Activated CD8-positive, alpha-beta memory T cell treated with anti-CD3 and anti-CD28 coated beads, Interleukin-2, amount 50 U/mL, for 1 hour (primary cell): ENCODE measurements around the gene RUSC1.
A peak's percentile ranks its signal among the peaks of the same experiment; 100 is the strongest.
"Not testable (repeated sequence)": the region's sequence is repeated elsewhere in the genome, so short reads cannot be mapped to it uniquely, and the experiment has no call there.

Experiments
- DNase-seq: peaks from one replicate; pipeline ENCODE4 v3.0.0-alpha.2; 2020; ENCODE audit errors: extremely low read depth

RUSC1 gene

DNA sequence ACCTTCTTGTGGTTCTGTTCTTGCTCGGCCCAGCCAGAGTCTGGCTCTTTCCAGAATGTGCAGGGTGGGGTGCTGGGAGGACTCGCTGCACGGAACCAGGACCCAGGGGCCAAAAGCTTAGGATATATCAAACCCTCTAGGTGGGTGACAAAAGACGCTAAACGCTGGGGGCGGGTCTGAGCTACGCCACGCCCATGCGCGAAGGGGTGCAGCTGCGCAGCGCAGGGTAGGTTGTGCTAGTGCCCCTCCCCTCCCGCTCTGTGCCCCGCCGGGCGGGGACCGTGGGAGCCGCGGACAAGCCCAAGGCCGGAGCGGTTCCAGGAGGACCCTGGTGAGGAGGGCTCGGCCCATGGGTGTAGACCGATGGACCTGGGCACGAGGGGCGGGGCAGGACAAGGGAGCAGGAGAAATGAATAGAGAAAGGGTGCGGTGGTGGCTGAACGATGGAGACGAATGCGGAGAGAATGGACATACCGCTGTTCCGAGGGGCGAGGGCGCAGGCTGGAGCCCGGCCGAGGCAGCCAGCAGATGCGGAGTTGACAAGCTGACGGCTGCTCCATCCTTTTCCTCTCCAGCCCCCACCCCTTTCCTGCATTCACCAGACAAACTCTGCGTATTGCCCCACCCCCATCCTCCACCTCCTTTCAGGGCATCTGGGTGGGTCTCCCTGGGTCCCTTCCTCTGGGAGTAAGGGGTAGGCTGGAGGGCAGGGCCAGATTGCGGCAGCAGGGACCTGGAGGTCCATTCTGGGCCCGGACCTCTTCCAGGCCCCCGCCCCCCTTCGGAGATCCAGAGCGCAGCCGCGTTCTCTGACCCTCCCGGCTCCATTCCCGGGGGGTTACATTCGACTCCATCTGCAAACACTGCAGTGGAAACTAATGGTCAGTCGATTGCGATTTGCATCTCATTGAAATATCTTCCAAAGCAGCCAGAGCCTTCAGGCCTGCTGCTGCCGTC, at the start of gene RUSC1:
RUSC1 (plus strand) TSS at position 234 of the 957 bp plus-strand sequence. CDS start 880 bp downstream, outside the sequence.
- DNase-seq = no peak

DNA sequence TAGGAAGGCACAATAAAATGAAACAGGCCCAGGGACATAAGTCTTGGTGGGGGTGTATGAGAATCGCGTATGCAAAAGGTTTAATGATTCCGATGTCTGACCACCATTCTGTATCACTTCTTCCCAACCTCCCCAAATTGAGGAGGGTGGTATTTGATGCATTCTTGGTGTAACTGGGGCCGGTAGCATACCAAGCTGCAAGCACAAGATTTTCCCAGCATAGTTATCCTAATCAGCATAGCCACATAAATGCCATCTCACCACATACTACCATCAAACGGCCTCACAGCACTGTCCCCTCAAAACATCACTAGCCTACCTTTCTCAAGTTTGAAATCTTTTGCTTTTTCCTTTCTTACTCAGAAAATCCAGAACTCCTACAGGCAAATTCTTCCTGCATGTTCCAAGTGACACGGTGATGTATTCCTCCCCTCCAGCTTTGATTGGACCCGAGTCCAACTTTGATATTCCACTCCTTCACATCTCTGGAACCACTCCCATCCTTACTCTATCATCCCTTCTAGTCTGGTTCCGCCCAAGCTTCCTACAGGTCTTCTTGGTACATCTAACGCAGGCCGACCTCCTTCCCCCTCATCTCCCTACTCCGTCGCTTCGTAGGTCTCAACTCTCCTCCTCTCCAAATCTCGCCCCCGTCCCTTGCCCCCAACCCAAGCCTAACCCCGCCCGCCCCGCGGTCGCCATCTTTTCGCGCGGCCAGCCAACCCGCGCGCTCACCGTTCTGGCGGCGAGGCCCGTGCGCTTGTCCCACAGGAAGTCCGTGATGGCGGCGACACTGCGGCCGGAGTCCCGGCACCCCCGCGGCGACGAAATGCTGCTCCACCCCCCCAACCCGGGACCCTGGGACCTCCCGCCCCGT, 48.0 kb upstream of the RUSC1 start:
- DNase-seq = no peak

DNA sequence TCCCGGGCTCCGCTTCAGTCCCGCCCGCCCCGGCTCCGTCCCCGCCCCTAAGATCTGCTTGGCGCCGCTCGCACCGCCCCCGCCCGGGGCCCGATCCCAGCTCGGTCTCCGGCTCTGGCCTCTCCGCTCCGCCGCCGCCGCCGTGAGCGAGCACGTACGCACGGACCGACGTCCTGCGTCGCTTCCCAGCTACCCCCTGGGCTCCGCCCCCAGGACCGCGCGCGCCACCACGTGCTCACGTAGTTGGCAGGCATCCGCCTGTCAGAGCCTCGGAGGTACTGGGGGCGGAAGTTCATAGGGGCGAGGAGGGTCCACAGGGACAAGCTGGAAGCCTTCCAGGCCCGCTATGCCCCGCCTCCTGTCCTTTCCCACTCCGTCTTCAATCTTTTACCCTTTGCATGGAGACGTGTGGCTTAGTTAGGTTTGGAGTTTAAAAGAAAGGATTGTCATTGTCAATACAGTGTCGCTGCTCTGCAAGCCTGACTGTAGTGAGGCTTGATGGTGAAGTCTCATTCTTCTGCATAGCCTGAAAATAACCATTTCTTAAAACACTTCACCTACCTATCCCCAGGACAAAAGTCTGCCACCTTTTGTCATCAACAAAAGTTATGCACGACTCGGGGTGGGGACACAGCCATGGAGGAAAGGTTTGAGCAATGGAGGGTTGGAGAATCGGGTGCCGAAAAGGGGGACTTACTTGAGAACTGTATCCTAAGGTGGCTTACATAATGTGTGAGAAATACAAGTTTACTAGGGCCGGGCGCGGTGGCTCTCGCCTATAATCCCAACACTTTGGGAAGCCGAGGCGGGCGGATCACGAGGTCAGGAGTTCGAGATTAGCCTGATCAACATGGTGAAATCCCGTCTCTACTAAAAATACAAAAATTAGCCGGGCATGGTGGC, 47.1 kb upstream of the RUSC1 start, which contains the start of gene CLK2:
CLK2 (minus strand) TSS at position 162 of the 903 bp plus-strand sequence. CDS start 2,527 bp downstream, outside the sequence.
- DNase-seq = peak; percentile 74

GRCh38 chr1:155277070-155277901, 43.4 kb upstream of the RUSC1 start, which contains the start of gene HCN3:
HCN3 (plus strand) TSS chr1:155277463; CDS start chr1:155277591, 128 bp downstream.
- peak; percentile 80 for DNase-seq

- peak; percentile 19 for DNase-seq
Measured at GRCh38 chr1:155277902-155278688, 42.6 kb upstream of the RUSC1 start.

- DNase-seq = no peak
Measured at GRCh38 chr1:155278689-155279160, 42.0 kb upstream of the RUSC1 start.

DNA sequence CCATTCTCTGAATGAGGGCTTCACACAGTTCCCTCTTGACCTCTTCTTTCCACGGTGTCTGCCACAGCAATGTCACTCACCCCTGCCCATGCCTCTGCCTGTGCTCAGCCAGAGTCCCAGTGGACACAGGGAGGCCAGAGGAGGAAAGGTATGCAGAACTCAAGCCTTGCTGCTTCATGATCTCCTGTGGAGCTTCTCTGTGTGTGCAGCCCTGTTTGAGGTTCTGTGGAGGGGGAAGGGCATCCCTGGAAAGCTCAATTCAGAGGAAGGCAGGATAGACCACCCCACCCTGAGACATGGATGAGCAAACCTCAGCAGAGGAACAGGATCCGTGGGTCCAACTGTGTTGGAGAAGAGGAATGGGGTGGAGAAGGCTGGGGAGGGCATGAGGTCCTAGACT, 41.4 kb upstream of the RUSC1 start:
- DNase-seq = no peak

- DNase-seq = no peak
Measured at GRCh38 chr1:155282488-155283091, 38.1 kb upstream of the RUSC1 start.

DNA sequence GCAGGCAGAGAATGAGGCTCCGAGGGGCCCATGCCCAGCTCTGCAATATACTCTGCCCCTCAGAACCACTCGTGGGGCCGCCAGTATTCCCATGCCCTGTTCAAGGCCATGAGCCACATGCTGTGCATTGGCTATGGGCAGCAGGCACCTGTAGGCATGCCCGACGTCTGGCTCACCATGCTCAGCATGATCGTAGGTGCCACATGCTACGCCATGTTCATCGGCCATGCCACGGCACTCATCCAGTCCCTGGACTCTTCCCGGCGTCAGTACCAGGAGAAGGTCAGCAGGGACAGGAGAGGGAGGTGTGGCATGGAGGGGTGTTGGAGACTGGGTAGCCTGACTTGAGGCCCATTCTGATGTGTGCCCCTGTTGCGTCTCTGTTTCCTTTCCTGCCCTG, 36.2 kb upstream of the RUSC1 start:
- no peak for DNase-seq

DNA sequence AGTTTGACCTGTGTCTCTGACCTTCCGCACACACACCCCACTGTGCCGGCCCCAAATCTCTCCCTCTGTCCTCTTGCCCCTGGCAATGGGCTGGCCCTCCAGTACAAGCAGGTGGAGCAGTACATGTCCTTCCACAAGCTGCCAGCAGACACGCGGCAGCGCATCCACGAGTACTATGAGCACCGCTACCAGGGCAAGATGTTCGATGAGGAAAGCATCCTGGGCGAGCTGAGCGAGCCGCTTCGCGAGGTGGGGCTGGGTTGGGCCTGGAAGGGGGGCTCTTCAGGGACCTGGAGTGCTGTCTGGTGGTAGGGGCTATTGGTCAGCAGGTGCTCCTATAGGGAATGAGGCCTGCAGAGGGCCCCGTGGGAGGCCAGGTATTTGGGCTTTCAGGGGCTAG, 35.6 kb upstream of the RUSC1 start:
- DNase-seq = no peak

GRCh38 chr1:155285631-155286044, 35.1 kb upstream of the RUSC1 start:
- no peak for DNase-seq

DNA sequence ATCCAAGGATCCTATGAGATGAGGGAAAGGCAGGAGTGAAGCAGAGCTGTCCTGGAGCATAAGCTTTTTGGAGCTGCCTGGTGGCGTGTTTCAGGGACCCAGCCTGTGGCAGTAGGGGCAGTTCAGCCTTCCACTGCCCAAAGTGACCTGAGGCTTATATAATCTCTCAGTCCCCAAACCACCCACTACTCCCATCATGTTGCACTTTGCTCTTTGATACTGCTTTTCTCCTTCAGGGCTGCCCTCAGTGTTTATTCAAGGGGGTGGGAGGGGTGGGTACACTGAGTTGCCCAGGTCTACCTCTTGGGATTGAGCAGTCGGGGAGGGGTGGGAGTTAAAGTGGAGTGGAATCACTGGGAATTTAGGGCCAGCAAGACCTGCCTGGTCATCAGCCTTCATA, 34.1 kb upstream of the RUSC1 start:
- DNase-seq = no peak

- DNase-seq = no peak
Measured at GRCh38 chr1:155287987-155288543, 32.6 kb upstream of the RUSC1 start.

DNA sequence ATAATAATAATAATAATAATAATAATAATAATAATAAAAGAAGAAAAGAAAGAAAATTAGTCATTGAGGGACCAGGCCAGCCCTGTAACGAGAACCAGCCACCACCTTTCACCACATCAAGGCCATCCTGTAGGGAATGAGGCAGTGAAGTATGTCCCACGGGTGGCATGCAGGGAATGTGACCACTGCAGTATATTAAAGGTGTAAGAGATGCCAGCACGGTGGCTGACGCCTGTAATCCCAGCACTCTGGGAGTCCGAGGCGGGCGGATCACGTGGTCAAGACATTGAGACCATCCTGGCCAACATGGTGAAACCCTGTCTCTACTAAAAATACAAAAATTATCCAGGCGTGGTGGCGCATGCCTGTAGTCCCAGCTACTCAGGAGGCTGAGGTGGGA, 29.7 kb upstream of the RUSC1 start:
- DNase-seq = not testable (repeated sequence)

- no peak for DNase-seq
Measured at GRCh38 chr1:155293086-155293749, 27.5 kb upstream of the RUSC1 start.

- no peak for DNase-seq
Measured at GRCh38 chr1:155294520-155295182, 26.0 kb upstream of the RUSC1 start.

DNA sequence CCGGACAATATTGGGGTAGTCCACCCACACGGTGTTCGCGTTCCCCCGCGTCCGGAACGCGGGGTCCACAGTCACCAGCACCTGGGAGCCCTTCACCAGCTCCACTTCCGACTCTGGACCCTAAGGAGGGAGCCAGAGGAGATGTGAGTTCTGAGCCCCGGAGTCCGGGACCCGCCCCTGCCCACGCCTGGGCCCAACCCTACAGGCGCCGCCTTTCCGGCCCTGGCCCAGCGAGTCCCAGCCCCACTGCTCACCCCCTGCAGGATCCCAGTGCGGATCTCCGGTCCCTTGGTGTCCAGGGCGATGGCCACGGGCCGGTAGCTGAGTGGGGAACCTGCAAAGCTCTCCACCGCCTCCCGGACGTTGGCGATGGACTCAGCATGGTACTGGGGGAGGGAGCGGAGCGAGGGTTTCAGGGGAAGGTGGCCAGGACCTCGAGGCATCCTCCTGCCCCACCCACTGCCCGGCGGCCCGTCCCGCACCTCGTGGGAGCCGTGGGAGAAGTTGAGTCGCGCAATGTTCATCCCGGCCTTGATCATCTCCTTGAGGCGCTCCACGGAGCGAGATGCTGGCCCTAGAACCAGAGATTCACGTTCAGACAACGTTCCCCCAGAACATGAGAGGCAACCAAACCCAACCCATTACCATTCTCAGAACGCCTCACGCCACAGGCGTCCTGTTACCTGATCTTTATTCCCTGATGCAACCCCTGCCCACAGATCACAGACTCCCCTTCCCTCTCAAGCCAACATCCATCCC, 25.3 kb upstream of the RUSC1 start:
- DNase-seq = no peak
